Measurements from ENCODE around the gene IL36A. TPM values are rescaled to one million over a fixed set of nuclear protein-coding genes. Genes with fewer than 3 reads are reported as not detected.

IL36A gene
- total RNA-seq, 2 experiments from 2014 or later: not detected

DNA sequence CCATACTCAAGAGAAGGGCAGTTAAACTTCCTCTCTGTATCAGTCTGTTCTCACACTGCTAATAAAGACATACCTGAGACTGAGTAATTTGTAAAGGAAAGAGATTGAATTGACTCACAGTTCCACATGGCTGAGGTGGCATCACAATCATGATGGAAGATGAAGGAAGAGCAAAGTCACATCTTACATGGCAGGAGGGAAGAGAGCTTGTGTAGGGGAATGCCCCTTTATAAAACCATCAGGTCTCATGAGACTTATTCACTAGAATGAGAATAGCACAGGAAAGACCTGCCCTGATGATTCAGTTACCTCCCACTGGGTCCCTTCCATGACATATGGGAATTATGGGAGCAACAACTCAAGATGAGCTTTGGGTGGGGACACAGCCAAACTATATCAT is 48.8 kb downstream of the IL36A start:
- intact Hi-C loops (cut with micrococcal nuclease; ENCODE audit: unreplicated experiment): no loop called here
- Histone ChIP-seq H3K9me2 (ENCODE audit: insufficient read depth, low read length) (no peaks in the 10 kb centered on the region), H2AFZ (ENCODE audit: low read length) (no peak overlapping the region), H3K27ac (ENCODE audit: low read depth, low read length, poor library complexity, severe bottlenecking) (no peak overlapping the region), H4K20me1 (ENCODE audit: insufficient read depth, low read length) (no peaks in the 10 kb centered on the region), H3K4me3 (ENCODE audit: low read depth, low read length, poor library complexity, severe bottlenecking) (no peak overlapping the region), H3K4me2 (ENCODE audit: low read length) (no peak overlapping the region), H3K4me1 (ENCODE audit: insufficient read depth, low read length, poor library complexity, severe bottlenecking) (no peaks in the 10 kb centered on the region), H3K36me3 (ENCODE audit: insufficient read depth, low read length) (no peaks in the 10 kb centered on the region), H3K9me3 (ENCODE audit: low read length) (no peaks in the 10 kb centered on the region), H3K79me2 (ENCODE audit: insufficient read depth, low read depth, low read length) (no peaks in the 10 kb centered on the region)
- TF ChIP-seq, protein P1, sequence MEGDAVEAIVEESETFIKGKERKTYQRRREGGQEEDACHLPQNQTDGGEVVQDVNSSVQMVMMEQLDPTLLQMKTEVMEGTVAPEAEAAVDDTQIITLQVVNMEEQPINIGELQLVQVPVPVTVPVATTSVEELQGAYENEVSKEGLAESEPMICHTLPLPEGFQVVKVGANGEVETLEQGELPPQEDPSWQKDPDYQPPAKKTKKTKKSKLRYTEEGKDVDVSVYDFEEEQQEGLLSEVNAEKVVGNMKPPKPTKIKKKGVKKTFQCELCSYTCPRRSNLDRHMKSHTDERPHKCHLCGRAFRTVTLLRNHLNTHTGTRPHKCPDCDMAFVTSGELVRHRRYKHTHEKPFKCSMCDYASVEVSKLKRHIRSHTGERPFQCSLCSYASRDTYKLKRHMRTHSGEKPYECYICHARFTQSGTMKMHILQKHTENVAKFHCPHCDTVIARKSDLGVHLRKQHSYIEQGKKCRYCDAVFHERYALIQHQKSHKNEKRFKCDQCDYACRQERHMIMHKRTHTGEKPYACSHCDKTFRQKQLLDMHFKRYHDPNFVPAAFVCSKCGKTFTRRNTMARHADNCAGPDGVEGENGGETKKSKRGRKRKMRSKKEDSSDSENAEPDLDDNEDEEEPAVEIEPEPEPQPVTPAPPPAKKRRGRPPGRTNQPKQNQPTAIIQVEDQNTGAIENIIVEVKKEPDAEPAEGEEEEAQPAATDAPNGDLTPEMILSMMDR (conservative IDR thresholded peaks at IDR 0.05; ENCODE audit: low read length): no peak
- no peak for DNase-seq (ENCODE audit: low spot score)
- BruUV-seq (replicated peaks): no TSS peak
- ChIA-PET CTCF (ENCODE audit: unreplicated experiment) (no interaction called here), POLR2A (no interaction called here)

DNA sequence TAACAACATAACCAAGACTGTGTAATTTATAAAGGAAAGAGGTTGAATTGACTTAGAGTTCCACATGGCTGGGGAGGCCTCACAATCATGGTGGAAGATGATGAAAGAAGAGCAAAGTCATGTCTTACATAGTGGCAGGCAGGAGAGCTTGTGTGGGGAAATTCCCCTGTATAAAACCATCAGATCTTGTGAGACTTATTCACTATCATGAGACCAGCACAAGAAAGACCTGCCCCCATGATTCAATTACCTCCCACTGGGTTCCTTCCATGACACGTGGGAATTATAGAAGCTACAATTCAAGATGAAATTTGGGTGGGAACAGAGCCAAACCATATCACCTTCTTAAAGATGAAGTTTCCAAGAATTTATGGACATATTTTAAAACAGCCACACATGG is 51.3 kb downstream of the IL36A start:
- no peaks in the 10 kb centered on the region for H4K20me1 ChIP-seq (ENCODE audit: insufficient read depth, low read length)
- intact Hi-C loops (cut with micrococcal nuclease; ENCODE audit: unreplicated experiment): no loop called here
- no peaks in the 10 kb centered on the region for H3K79me2 ChIP-seq (ENCODE audit: insufficient read depth, low read depth, low read length)
- H3K4me2 ChIP-seq (ENCODE audit: low read length): no peak overlapping the region
- H3K4me3 ChIP-seq (ENCODE audit: low read depth, low read length, poor library complexity, severe bottlenecking): no peak overlapping the region
- H3K27ac ChIP-seq (ENCODE audit: low read depth, low read length, poor library complexity, severe bottlenecking): no peak overlapping the region
- no peaks in the 10 kb centered on the region for H3K4me1 ChIP-seq (ENCODE audit: insufficient read depth, low read length, poor library complexity, severe bottlenecking)
- H3K36me3 ChIP-seq (ENCODE audit: insufficient read depth, low read length): no peaks in the 10 kb centered on the region
- no TSS peak for BruUV-seq (replicated peaks)
- no peak overlapping the region for H2AFZ ChIP-seq (ENCODE audit: low read length)
- TF ChIP-seq, protein P1 (conservative IDR thresholded peaks at IDR 0.05; ENCODE audit: low read length): no peak
- TF ChIP-seq EZH2phosphoT487 (IDR thresholded peaks at IDR 0.05; ENCODE audit: borderline replicate concordance, low read depth, low read length): no peak
- ChIA-PET POLR2A (no interaction called here), CTCF (ENCODE audit: unreplicated experiment) (no interaction called here)
- H3K9me2 ChIP-seq (ENCODE audit: insufficient read depth, low read length): no peaks in the 10 kb centered on the region
- no peak for DNase-seq (ENCODE audit: low spot score)
- no peaks in the 10 kb centered on the region for H3K9me3 ChIP-seq (ENCODE audit: low read length)

DNA sequence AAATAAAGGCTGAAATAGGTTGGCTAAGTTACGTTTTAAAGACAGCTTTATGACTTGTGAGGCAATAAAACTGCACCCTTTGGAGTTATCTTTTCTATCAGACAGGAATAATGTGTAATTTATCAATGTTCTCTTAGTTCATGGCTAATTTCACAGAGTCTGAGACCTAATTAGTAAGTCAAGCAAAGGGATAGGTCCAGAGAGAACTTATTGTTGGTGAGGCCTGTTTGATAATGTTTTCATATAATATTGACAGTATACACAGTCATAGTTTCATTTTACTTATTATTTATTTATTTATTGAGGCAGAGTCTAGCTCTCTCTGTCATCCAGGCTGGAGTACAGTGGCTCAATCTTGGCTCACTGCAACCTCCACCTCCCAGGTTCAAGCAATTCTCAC is 51.9 kb downstream of the IL36A start:
- Histone ChIP-seq H3K79me2 (ENCODE audit: insufficient read depth, low read depth, low read length) (no peaks in the 10 kb centered on the region), H3K36me3 (ENCODE audit: insufficient read depth, low read length) (no peaks in the 10 kb centered on the region), H4K20me1 (ENCODE audit: insufficient read depth, low read length) (no peaks in the 10 kb centered on the region), H3K9me2 (ENCODE audit: insufficient read depth, low read length) (no peaks in the 10 kb centered on the region), H2AFZ (ENCODE audit: low read length) (no peak overlapping the region), H3K4me2 (ENCODE audit: low read length) (no peak overlapping the region), H3K4me3 (ENCODE audit: low read depth, low read length, poor library complexity, severe bottlenecking) (no peak overlapping the region), H3K27ac (ENCODE audit: low read depth, low read length, poor library complexity, severe bottlenecking) (no peak overlapping the region), H3K9me3 (ENCODE audit: low read length) (no peaks in the 10 kb centered on the region), H3K4me1 (ENCODE audit: insufficient read depth, low read length, poor library complexity, severe bottlenecking) (no peaks in the 10 kb centered on the region)
- intact Hi-C loops (cut with micrococcal nuclease; ENCODE audit: unreplicated experiment): no loop called here
- ChIA-PET POLR2A (no interaction called here), CTCF (ENCODE audit: unreplicated experiment) (no interaction called here)
- no TSS peak for BruUV-seq (replicated peaks)
- no peak for TF ChIP-seq EZH2phosphoT487 (IDR thresholded peaks at IDR 0.05; ENCODE audit: borderline replicate concordance, low read depth, low read length)
- TF ChIP-seq, protein P1 (conservative IDR thresholded peaks at IDR 0.05; ENCODE audit: low read length): no peak
- DNase-seq (ENCODE audit: low spot score): no peak

Small RNA genes lying within 50 kb of the gene (small RNA-seq; reads per million reads assigned to genes)
- not detected for gene HMGN2P23

Other genes with a start within 250 kb of the IL36A start
- 28.8 and 31.8 TPM in 2 replicates for gene CKAP2L, start 240.8 kb upstream of the IL36A start, total RNA-seq (2014; rRNA removed; shearing (Covaris generic))
- gene CKAP2L, start 240.8 kb upstream of the IL36A start, total RNA-seq (2022): 61.8 and 77.3 TPM in 2 replicates
- not detected in 2 replicates for gene IL1A, start 221.0 kb upstream of the IL36A start, total RNA-seq (2014; rRNA removed; shearing (Covaris generic))
- not detected in 2 replicates for gene IL1A, start 221.0 kb upstream of the IL36A start, total RNA-seq (2022)
- gene IL1B, start 168.7 kb upstream of the IL36A start, total RNA-seq (2014; rRNA removed; shearing (Covaris generic)): not detected in 2 replicates
- gene IL1B, start 168.7 kb upstream of the IL36A start, total RNA-seq (2022): not detected in 2 replicates
- not detected in 2 replicates for gene IL37, start 94.3 kb upstream of the IL36A start, total RNA-seq (2014; rRNA removed; shearing (Covaris generic))
- gene IL37, start 94.3 kb upstream of the IL36A start, total RNA-seq (2022): 0.63 TPM in 1 of 2 replicates, not detected in the other
- not detected in 2 replicates for gene IL36G, start 27.5 kb upstream of the IL36A start, total RNA-seq (2014; rRNA removed; shearing (Covaris generic))
- gene IL36G, start 27.5 kb upstream of the IL36A start, total RNA-seq (2022): not detected in 2 replicates
- gene IL36B, start 47.4 kb downstream of the IL36A start, total RNA-seq (2014; rRNA removed; shearing (Covaris generic)): not detected in 2 replicates
- gene IL36B, start 47.4 kb downstream of the IL36A start, total RNA-seq (2022): not detected in 2 replicates
- gene IL36RN, start 53.7 kb downstream of the IL36A start, total RNA-seq (2014; rRNA removed; shearing (Covaris generic)): not detected in 2 replicates
- not detected in 2 replicates for gene IL36RN, start 53.7 kb downstream of the IL36A start, total RNA-seq (2022)
- gene IL1F10, start 62.5 kb downstream of the IL36A start, total RNA-seq (2014; rRNA removed; shearing (Covaris generic)): not detected in 2 replicates
- gene IL1F10, start 62.5 kb downstream of the IL36A start, total RNA-seq (2022): not detected in 2 replicates
- not detected in 2 replicates for gene IL1RN, start 122.1 kb downstream of the IL36A start, total RNA-seq (2014; rRNA removed; shearing (Covaris generic))
- not detected in 2 replicates for gene IL1RN, start 122.1 kb downstream of the IL36A start, total RNA-seq (2022)
- gene PSD4, start 168.5 kb downstream of the IL36A start, total RNA-seq (2014; rRNA removed; shearing (Covaris generic)): 78.2 and 99.6 TPM in 2 replicates
- gene PSD4, start 168.5 kb downstream of the IL36A start, total RNA-seq (2022): 100 and 111 TPM in 2 replicates